ENCODE results near the gene GRAMD1C.

DNA sequence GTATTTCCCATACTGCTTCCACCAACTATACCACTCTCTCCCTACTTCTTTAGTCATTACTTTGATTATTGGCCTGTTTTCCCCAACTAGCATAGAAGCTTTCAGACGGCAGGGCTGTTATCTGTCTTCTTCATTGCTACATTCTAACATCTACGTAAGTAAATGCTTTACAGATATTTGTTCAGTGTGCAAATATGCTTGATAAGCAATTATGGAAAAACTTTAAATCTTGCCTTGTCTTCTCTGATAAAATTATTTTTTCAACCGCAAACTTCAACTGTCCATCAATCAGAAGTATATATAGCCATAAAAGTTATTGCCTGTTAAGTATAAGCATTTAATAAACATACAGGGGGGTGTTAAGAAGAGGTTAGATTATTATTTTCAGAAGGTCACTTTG is 145.0 kb downstream of the GRAMD1C start:
- TF ChIP-seq, protein P1, sequence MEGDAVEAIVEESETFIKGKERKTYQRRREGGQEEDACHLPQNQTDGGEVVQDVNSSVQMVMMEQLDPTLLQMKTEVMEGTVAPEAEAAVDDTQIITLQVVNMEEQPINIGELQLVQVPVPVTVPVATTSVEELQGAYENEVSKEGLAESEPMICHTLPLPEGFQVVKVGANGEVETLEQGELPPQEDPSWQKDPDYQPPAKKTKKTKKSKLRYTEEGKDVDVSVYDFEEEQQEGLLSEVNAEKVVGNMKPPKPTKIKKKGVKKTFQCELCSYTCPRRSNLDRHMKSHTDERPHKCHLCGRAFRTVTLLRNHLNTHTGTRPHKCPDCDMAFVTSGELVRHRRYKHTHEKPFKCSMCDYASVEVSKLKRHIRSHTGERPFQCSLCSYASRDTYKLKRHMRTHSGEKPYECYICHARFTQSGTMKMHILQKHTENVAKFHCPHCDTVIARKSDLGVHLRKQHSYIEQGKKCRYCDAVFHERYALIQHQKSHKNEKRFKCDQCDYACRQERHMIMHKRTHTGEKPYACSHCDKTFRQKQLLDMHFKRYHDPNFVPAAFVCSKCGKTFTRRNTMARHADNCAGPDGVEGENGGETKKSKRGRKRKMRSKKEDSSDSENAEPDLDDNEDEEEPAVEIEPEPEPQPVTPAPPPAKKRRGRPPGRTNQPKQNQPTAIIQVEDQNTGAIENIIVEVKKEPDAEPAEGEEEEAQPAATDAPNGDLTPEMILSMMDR (IDR thresholded peaks at IDR 0.05) = no peak
- no peak for TF ChIP-seq POLR2A (IDR thresholded peaks at IDR 0.05)

Measured in lower leg skin (tissue), 3 donors.